NCI-H345 (cell line): ENCODE measurements around the gene PRKCQ.
"Not testable (repeated sequence)": the region's sequence is repeated elsewhere in the genome, so short reads cannot be mapped to it uniquely, and the experiment has no call there.

Source experiments
- DNase-seq: peaks from one replicate; lab custom pipeline; 2025; lab: John Stamatoyannopoulos, UW

PRKCQ gene

GRCh38 chr10:6593241-6593671 lies 13.2 kb upstream of the PRKCQ start:
- DNase-seq = no peak

- DNase-seq = no peak
Measured at GRCh38 chr10:6592080-6592479, 12.0 kb upstream of the PRKCQ start.

GRCh38 chr10:6591668-6592067 lies 11.6 kb upstream of the PRKCQ start:
- no peak for DNase-seq

- DNase-seq = no peak
Measured at GRCh38 chr10:6590100-6590499, 10.0 kb upstream of the PRKCQ start.

GRCh38 chr10:6589287-6590094 lies 9.4 kb upstream of the PRKCQ start:
- no peak for DNase-seq

GRCh38 chr10:6588845-6589244 lies 8.8 kb upstream of the PRKCQ start:
- DNase-seq = no peak

GRCh38 chr10:6588082-6588481 lies 8.0 kb upstream of the PRKCQ start:
- no peak for DNase-seq

- DNase-seq = no peak
Measured at GRCh38 chr10:6586501-6586900, 6.4 kb upstream of the PRKCQ start.

GRCh38 chr10:6583447-6583846 lies 3.4 kb upstream of the PRKCQ start:
- no peak for DNase-seq

GRCh38 chr10:6582913-6583312 lies 2.8 kb upstream of the PRKCQ start:
- not testable (repeated sequence) for DNase-seq

- DNase-seq = no peak
Measured at GRCh38 chr10:6582298-6582697, 2.2 kb upstream of the PRKCQ start.

- no peak for DNase-seq
Measured at GRCh38 chr10:6581778-6582228, 1.7 kb upstream of the PRKCQ start.

- not testable (repeated sequence) for DNase-seq
Measured at GRCh38 chr10:6581223-6581622, 1.1 kb upstream of the PRKCQ start.

- DNase-seq = no peak
Measured at GRCh38 chr10:6580279-6581029, 378 bp upstream of the PRKCQ start.

- no peak for DNase-seq
Measured at GRCh38 chr10:6579183-6579903, 733 bp downstream of the PRKCQ start.

- no peak for DNase-seq
Measured at GRCh38 chr10:6578795-6579182, 1.3 kb downstream of the PRKCQ start.

- DNase-seq = no peak
Measured at GRCh38 chr10:6578251-6578771, 1.8 kb downstream of the PRKCQ start.

- no peak for DNase-seq
Measured at GRCh38 chr10:6576326-6576725, 3.8 kb downstream of the PRKCQ start.

- no peak for DNase-seq
Measured at GRCh38 chr10:6574664-6575176, 5.4 kb downstream of the PRKCQ start.

GRCh38 chr10:6570893-6571292 lies 9.2 kb downstream of the PRKCQ start:
- no peak for DNase-seq

GRCh38 chr10:6569259-6569658 lies 10.8 kb downstream of the PRKCQ start:
- no peak for DNase-seq

GRCh38 chr10:6567884-6568283 lies 12.2 kb downstream of the PRKCQ start:
- DNase-seq = no peak
